Mammary epithelial cell (primary cell): ENCODE data around the gene CD300LB.

Experiments used
- EZH2 ChIP-seq: IDR thresholded peaks from 2 replicates; pipeline ENCODE4 v1.6.1; 2012; ENCODE audit warnings: low read length, inconsistent platforms, borderline replicate concordance
- TF ChIP-seq, protein P1 (sequence below), 2 donors: IDR thresholded peaks in 1 of 2; conservative IDR thresholded peaks in 1 of 2; 2 replicates each; pipeline ENCODE4 v1.5.1; 2011 to 2012; ENCODE audit warnings: inconsistent platforms in 2 of 2, low read length in 2 of 2, mild to moderate bottlenecking in 2 of 2, control low read depth in 1 of 2, low read depth in 1 of 2; ENCODE audit not compliant: insufficient read depth in 1 of 2; ENCODE audit errors: extremely low read depth in 1 of 2

DNA sequence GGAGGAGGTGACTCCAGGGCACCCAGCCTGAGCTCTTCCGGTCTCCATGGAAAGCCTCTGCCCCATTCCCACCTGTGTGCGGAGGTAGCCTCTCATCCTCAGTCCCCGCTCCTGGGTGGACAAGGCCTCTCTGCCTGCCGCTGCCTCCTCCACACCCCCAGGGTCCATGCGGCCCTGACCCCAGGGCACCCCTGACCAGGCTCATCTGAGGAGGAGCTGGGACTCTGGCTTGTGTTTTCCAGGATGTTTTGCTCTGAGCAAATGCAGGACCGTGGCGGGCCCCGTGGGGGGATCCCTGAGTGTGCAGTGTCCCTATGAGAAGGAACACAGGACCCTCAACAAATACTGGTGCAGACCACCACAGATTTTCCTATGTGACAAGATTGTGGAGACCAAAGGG, 58.0 kb downstream of the CD300LB start:
- TF ChIP-seq, protein P1, sequence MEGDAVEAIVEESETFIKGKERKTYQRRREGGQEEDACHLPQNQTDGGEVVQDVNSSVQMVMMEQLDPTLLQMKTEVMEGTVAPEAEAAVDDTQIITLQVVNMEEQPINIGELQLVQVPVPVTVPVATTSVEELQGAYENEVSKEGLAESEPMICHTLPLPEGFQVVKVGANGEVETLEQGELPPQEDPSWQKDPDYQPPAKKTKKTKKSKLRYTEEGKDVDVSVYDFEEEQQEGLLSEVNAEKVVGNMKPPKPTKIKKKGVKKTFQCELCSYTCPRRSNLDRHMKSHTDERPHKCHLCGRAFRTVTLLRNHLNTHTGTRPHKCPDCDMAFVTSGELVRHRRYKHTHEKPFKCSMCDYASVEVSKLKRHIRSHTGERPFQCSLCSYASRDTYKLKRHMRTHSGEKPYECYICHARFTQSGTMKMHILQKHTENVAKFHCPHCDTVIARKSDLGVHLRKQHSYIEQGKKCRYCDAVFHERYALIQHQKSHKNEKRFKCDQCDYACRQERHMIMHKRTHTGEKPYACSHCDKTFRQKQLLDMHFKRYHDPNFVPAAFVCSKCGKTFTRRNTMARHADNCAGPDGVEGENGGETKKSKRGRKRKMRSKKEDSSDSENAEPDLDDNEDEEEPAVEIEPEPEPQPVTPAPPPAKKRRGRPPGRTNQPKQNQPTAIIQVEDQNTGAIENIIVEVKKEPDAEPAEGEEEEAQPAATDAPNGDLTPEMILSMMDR (conservative IDR thresholded peaks at IDR 0.05 in 1 of 2, IDR thresholded peaks at IDR 0.05 in 1 of 2; ENCODE audit: extremely low read depth in 1 of 2, insufficient read depth in 1 of 2, low read depth in 1 of 2, low read length in 2 of 2): no peak
- TF ChIP-seq EZH2: no peak
